ENCODE data around the gene DAD1. TPM values are rescaled to one million over a fixed set of nuclear protein-coding genes. Genes with fewer than 3 reads are reported as not detected.
"Not testable (repeated sequence)": the region's sequence is repeated elsewhere in the genome, so short reads cannot be mapped to it uniquely, and the experiment has no call there.

Gene DAD1
- total RNA-seq, 2 experiments from 2014 or later, result 117 to 154 TPM

DNA sequence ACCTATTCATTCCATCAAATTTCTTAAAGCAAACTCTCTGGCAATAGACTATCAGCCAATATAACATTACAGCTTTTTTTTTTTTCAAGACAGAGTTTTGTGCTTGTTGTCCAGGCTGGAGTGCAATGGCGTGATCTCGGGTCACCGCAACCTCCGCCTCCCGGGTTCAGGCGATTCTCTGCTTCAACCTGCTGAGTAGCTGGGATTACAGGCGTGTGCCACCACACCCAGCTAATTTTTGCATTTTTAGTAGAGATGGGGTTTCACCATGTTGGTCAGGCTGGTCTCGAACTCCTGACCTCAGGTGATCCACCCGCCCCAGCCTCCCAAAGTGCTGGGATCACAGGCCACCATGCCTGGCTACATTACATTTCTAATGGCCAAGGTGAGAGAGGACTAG lies 22.8 kb downstream of the DAD1 start:
- CTCF ChIA-PET (ENCODE audit: unreplicated experiment), result interaction anchor here (3.1 kb wide), 1 partner anchor 10 kb away, joined by 18 read pairs; no protein-coding TSS in a partner anchor
- DNase-seq (ENCODE audit: low spot score); H3K9me2 ChIP-seq (ENCODE audit: insufficient read depth, low read length); H3K9me3 ChIP-seq (ENCODE audit: low read length); H2AFZ ChIP-seq (ENCODE audit: low read length); H4K20me1 ChIP-seq (ENCODE audit: insufficient read depth, low read length); BruUV-seq (replicated peaks); intact Hi-C loops (cut with micrococcal nuclease; ENCODE audit: unreplicated experiment); H3K4me3 ChIP-seq (ENCODE audit: low read depth, low read length, poor library complexity, severe bottlenecking): not testable (repeated sequence)
- H3K27ac ChIP-seq (ENCODE audit: low read depth, low read length, poor library complexity, severe bottlenecking), result peak overlapping the region; percentile 83
- H3K79me2 ChIP-seq (ENCODE audit: insufficient read depth, low read depth, low read length), result peaks cover 53% of the 10 kb centered on the region; the same call in 1 of the 2 replicates
- H3K4me2 ChIP-seq (ENCODE audit: low read length), result peak overlapping the region; percentile 56
- H3K4me1 ChIP-seq (ENCODE audit: insufficient read depth, low read length, poor library complexity, severe bottlenecking), result peaks cover 97% of the 10 kb centered on the region
- POLR2A ChIA-PET, result interaction anchor here (0.6 to 3.7 kb wide), 17 partner anchors 10 to 447 kb away, joined by 3 to 23 read pairs (median 3); no protein-coding TSS in a partner anchor
- H3K36me3 ChIP-seq (ENCODE audit: insufficient read depth, low read length), result peaks cover 55% of the 10 kb centered on the region

GRCh38 chr14:22565391-22565945 lies 23.6 kb downstream of the DAD1 start:
- intact Hi-C loops (cut with micrococcal nuclease; ENCODE audit: unreplicated experiment), result no loop called here
- BruUV-seq (replicated peaks), result no TSS peak
- H4K20me1 ChIP-seq (ENCODE audit: insufficient read depth, low read length), result no peaks in the 10 kb centered on the region
- peak overlapping the region; percentile 83 for H3K27ac ChIP-seq (ENCODE audit: low read depth, low read length, poor library complexity, severe bottlenecking)
- no peak overlapping the region for H3K4me3 ChIP-seq (ENCODE audit: low read depth, low read length, poor library complexity, severe bottlenecking)
- ChIA-PET CTCF (ENCODE audit: unreplicated experiment) (interaction anchor here (0.7 to 3.1 kb wide), 2 partner anchors 9 to 24 kb away, joined by 3 to 18 read pairs; no protein-coding TSS in a partner anchor), POLR2A (interaction anchor here (0.6 to 3.7 kb wide), 20 partner anchors 8 to 448 kb away, joined by 3 to 23 read pairs (median 3); no protein-coding TSS in a partner anchor)
- no peaks in the 10 kb centered on the region for H3K9me3 ChIP-seq (ENCODE audit: low read length)
- no peak for DNase-seq (ENCODE audit: low spot score)
- peaks cover 97% of the 10 kb centered on the region for H3K4me1 ChIP-seq (ENCODE audit: insufficient read depth, low read length, poor library complexity, severe bottlenecking)
- TF ChIP-seq, protein P1, sequence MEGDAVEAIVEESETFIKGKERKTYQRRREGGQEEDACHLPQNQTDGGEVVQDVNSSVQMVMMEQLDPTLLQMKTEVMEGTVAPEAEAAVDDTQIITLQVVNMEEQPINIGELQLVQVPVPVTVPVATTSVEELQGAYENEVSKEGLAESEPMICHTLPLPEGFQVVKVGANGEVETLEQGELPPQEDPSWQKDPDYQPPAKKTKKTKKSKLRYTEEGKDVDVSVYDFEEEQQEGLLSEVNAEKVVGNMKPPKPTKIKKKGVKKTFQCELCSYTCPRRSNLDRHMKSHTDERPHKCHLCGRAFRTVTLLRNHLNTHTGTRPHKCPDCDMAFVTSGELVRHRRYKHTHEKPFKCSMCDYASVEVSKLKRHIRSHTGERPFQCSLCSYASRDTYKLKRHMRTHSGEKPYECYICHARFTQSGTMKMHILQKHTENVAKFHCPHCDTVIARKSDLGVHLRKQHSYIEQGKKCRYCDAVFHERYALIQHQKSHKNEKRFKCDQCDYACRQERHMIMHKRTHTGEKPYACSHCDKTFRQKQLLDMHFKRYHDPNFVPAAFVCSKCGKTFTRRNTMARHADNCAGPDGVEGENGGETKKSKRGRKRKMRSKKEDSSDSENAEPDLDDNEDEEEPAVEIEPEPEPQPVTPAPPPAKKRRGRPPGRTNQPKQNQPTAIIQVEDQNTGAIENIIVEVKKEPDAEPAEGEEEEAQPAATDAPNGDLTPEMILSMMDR (conservative IDR thresholded peaks at IDR 0.05; ENCODE audit: low read length), result no peak
- TF ChIP-seq EZH2phosphoT487 (IDR thresholded peaks at IDR 0.05; ENCODE audit: borderline replicate concordance, low read depth, low read length), result no peak
- H3K9me2 ChIP-seq (ENCODE audit: insufficient read depth, low read length), result no peaks in the 10 kb centered on the region
- H3K79me2 ChIP-seq (ENCODE audit: insufficient read depth, low read depth, low read length), result peaks cover 53% of the 10 kb centered on the region; the same call in 1 of the 2 replicates
- no peak overlapping the region for H2AFZ ChIP-seq (ENCODE audit: low read length)
- peak overlapping the region; percentile 56 for H3K4me2 ChIP-seq (ENCODE audit: low read length)
- peaks cover 48% of the 10 kb centered on the region for H3K36me3 ChIP-seq (ENCODE audit: insufficient read depth, low read length)

DNA sequence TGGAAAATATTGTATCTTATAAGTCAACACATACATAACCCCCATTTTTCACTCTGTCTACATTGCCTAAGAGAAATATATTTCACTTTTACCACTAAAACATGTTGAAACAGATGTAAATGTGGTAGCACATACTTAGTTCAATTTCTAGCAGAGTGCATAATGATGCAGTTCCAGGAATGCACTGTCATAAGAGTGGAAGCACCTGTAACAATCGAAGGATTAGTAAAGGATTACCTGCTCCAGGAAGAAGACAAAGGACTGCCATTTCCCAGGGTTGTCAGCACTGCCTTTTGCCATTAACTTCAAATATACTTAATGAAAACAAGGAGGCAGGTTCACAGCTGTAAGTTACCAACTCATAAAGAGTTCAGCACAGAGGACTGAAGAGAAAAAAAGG lies 24.6 kb downstream of the DAD1 start:
- TF ChIP-seq EZH2phosphoT487 (IDR thresholded peaks at IDR 0.05; ENCODE audit: borderline replicate concordance, low read depth, low read length), result no peak
- TF ChIP-seq, protein P1 (conservative IDR thresholded peaks at IDR 0.05; ENCODE audit: low read length), result no peak
- Histone ChIP-seq H3K4me2 (ENCODE audit: low read length) (peak overlapping the region; percentile 56), H4K20me1 (ENCODE audit: insufficient read depth, low read length) (no peaks in the 10 kb centered on the region), H3K9me3 (ENCODE audit: low read length) (no peaks in the 10 kb centered on the region), H2AFZ (ENCODE audit: low read length) (0 out of 2 replicates have a peak overlapping the region, but pooled peaks have one; percentile 6), H3K9me2 (ENCODE audit: insufficient read depth, low read length) (no peaks in the 10 kb centered on the region), H3K4me1 (ENCODE audit: insufficient read depth, low read length, poor library complexity, severe bottlenecking) (peaks cover 94% of the 10 kb centered on the region), H3K4me3 (ENCODE audit: low read depth, low read length, poor library complexity, severe bottlenecking) (peak overlapping the region; percentile 15), H3K36me3 (ENCODE audit: insufficient read depth, low read length) (peaks cover 41% of the 10 kb centered on the region), H3K27ac (ENCODE audit: low read depth, low read length, poor library complexity, severe bottlenecking) (peak overlapping the region; percentile 83), H3K79me2 (ENCODE audit: insufficient read depth, low read depth, low read length) (peaks cover 47% of the 10 kb centered on the region; the same call in 1 of the 2 replicates)
- DNase-seq (ENCODE audit: low spot score), result no peak
- BruUV-seq (replicated peaks), result TSS peak; percentile 78
- ChIA-PET POLR2A (interaction anchor here (0.9 to 3.7 kb wide), 12 partner anchors 12 to 459 kb away, joined by 3 to 23 read pairs (median 4); no protein-coding TSS in a partner anchor), CTCF (ENCODE audit: unreplicated experiment) (interaction anchor here (0.6 kb wide), 1 partner anchor 205 kb away, joined by 3 read pairs; no protein-coding TSS in a partner anchor)
- intact Hi-C loops (cut with micrococcal nuclease; ENCODE audit: unreplicated experiment), result no loop called here

All from OCI-LY7 (cell line).